IPS DF 6.9 (cell line): ENCODE results near the gene SLC12A2.

Source experiments
- DNase-seq: peaks from one replicate; pipeline ENCODE4 v3.0.0-alpha.2; 2013; ENCODE audit warnings: low read depth, low spot score
- H3K27ac ChIP-seq: one replicate; pipeline ENCODE4 v1.5.1; 2013; ENCODE audit warnings: low read length, control low read depth
- H3K27me3 ChIP-seq: 2 replicates; pipeline ENCODE4 v1.6.1; 2013; ENCODE audit warnings: mild to moderate bottlenecking, low read length; ENCODE audit not compliant: control insufficient read depth, insufficient read depth
- H3K36me3 ChIP-seq: 2 replicates; pipeline ENCODE4 v1.6.1; 2013; ENCODE audit warnings: low read length; ENCODE audit not compliant: control insufficient read depth, insufficient read depth
- H3K4me1 ChIP-seq: 2 replicates; pipeline ENCODE4 v1.6.1; 2013; ENCODE audit warnings: low read length; ENCODE audit not compliant: control insufficient read depth, insufficient read depth
- H3K4me3 ChIP-seq: 2 replicates; pipeline ENCODE4 v1.5.1; 2013; ENCODE audit warnings: mild to moderate bottlenecking, low read length
- H3K9me3 ChIP-seq: 2 replicates; pipeline ENCODE4 v1.6.1; 2013; ENCODE audit warnings: low read length, inconsistent platforms; ENCODE audit not compliant: control insufficient read depth, insufficient read depth
- WGBS: extraction: QIAGEN DNeasy Blood & Tissue Kit; methylation state at CpG from one replicate; pipeline ENCODE4 v1.1.7; 2013; ENCODE audit warnings: mixed read lengths, missing lambda C conversion rate; ENCODE audit not compliant: insufficient read length, insufficient coverage; 5-methylcytosine and 5-hydroxymethylcytosine counted together

Gene SLC12A2

GRCh38 chr5:128121651-128122050, 38.1 kb downstream of the SLC12A2 start:
- H3K4me3 ChIP-seq: no peak overlapping the region
- WGBS: no CpG with 5 or more reads among the region's 4 CpGs
- no peak for DNase-seq
- H3K4me1 ChIP-seq: no peaks in the 10 kb centered on the region
- no peaks in the 10 kb centered on the region for H3K9me3 ChIP-seq
- H3K27me3 ChIP-seq: no peaks in the 10 kb centered on the region
- H3K27ac ChIP-seq: no peak overlapping the region
- H3K36me3 ChIP-seq: no peaks in the 10 kb centered on the region

GRCh38 chr5:128123936-128124335, 40.4 kb downstream of the SLC12A2 start:
- DNase-seq: no peak
- no peak overlapping the region for H3K4me3 ChIP-seq
- H3K36me3 ChIP-seq: no peaks in the 10 kb centered on the region
- no CpG with 5 or more reads among the region's 1 CpG for WGBS
- H3K9me3 ChIP-seq: no peaks in the 10 kb centered on the region
- H3K27ac ChIP-seq: no peak overlapping the region
- H3K27me3 ChIP-seq: no peaks in the 10 kb centered on the region
- no peaks in the 10 kb centered on the region for H3K4me1 ChIP-seq

- H3K27ac ChIP-seq: no peak overlapping the region
- DNase-seq: no peak
- H3K4me3 ChIP-seq: no peak overlapping the region
- no CpG with 5 or more reads among the region's 2 CpGs for WGBS
- no peaks in the 10 kb centered on the region for H3K9me3 ChIP-seq
- no peaks in the 10 kb centered on the region for H3K27me3 ChIP-seq
- no peaks in the 10 kb centered on the region for H3K36me3 ChIP-seq
- H3K4me1 ChIP-seq: no peaks in the 10 kb centered on the region
Observed at GRCh38 chr5:128126241-128126640, 42.7 kb downstream of the SLC12A2 start.

GRCh38 chr5:128132499-128132898, 48.9 kb downstream of the SLC12A2 start:
- DNase-seq: no peak
- no peaks in the 10 kb centered on the region for H3K9me3 ChIP-seq
- H3K4me3 ChIP-seq: no peak overlapping the region
- no peaks in the 10 kb centered on the region for H3K4me1 ChIP-seq
- no CpG with 5 or more reads among the region's 1 CpG for WGBS
- no peaks in the 10 kb centered on the region for H3K27me3 ChIP-seq
- no peak overlapping the region for H3K27ac ChIP-seq
- no peaks in the 10 kb centered on the region for H3K36me3 ChIP-seq

GRCh38 chr5:128135286-128135685, 51.7 kb downstream of the SLC12A2 start:
- no peaks in the 10 kb centered on the region for H3K36me3 ChIP-seq
- H3K27me3 ChIP-seq: no peaks in the 10 kb centered on the region
- H3K9me3 ChIP-seq: no peaks in the 10 kb centered on the region
- DNase-seq: no peak
- no peak overlapping the region for H3K27ac ChIP-seq
- no peak overlapping the region for H3K4me3 ChIP-seq
- H3K4me1 ChIP-seq: no peaks in the 10 kb centered on the region

GRCh38 chr5:128143911-128144310, 60.3 kb downstream of the SLC12A2 start:
- DNase-seq: no peak
- no CpG with 5 or more reads among the region's 2 CpGs for WGBS
- no peaks in the 10 kb centered on the region; the same call in 1 of the 2 replicates for H3K4me1 ChIP-seq
- H3K9me3 ChIP-seq: no peaks in the 10 kb centered on the region
- no peak overlapping the region for H3K27ac ChIP-seq
- H3K27me3 ChIP-seq: no peaks in the 10 kb centered on the region
- no peaks in the 10 kb centered on the region for H3K36me3 ChIP-seq
- H3K4me3 ChIP-seq: no peak overlapping the region

GRCh38 chr5:128144491-128144890, 60.9 kb downstream of the SLC12A2 start:
- WGBS: no CpG with 5 or more reads among the region's 1 CpG
- Histone ChIP-seq H3K4me3 (no peak overlapping the region), H3K4me1 (no peaks in the 10 kb centered on the region; the same call in 1 of the 2 replicates)

GRCh38 chr5:128146671-128147070, 63.1 kb downstream of the SLC12A2 start:
- WGBS: no CpG with 5 or more reads among the region's 2 CpGs
- H3K36me3 ChIP-seq: no peaks in the 10 kb centered on the region

More at GRCh38 chr5:128144491-128144890, 60.9 kb downstream of the SLC12A2 start:
- H3K9me3 ChIP-seq: no peaks in the 10 kb centered on the region
- no peak overlapping the region for H3K27ac ChIP-seq
- DNase-seq: no peak
- no peaks in the 10 kb centered on the region for H3K27me3 ChIP-seq
- H3K36me3 ChIP-seq: no peaks in the 10 kb centered on the region

GRCh38 chr5:128154943-128155342, 71.4 kb downstream of the SLC12A2 start:
- Histone ChIP-seq H3K36me3 (no peaks in the 10 kb centered on the region), H3K27me3 (no peaks in the 10 kb centered on the region), H3K9me3 (no peaks in the 10 kb centered on the region), H3K27ac (no peak overlapping the region), H3K4me1 (no peaks in the 10 kb centered on the region), H3K4me3 (no peak overlapping the region)
- DNase-seq: no peak
- no CpG with 5 or more reads among the region's 3 CpGs for WGBS

More at GRCh38 chr5:128146671-128147070, 63.1 kb downstream of the SLC12A2 start:
- H3K9me3 ChIP-seq: no peaks in the 10 kb centered on the region
- no peak overlapping the region for H3K4me3 ChIP-seq
- no peaks in the 10 kb centered on the region for H3K27me3 ChIP-seq
- no peak overlapping the region for H3K27ac ChIP-seq
- DNase-seq: no peak
- no peaks in the 10 kb centered on the region; the same call in 1 of the 2 replicates for H3K4me1 ChIP-seq

GRCh38 chr5:128155776-128156175, 72.2 kb downstream of the SLC12A2 start:
- H3K4me1 ChIP-seq: no peaks in the 10 kb centered on the region
- H3K4me3 ChIP-seq: no peak overlapping the region
- no peaks in the 10 kb centered on the region for H3K27me3 ChIP-seq
- H3K27ac ChIP-seq: no peak overlapping the region
- no peak for DNase-seq
- no peaks in the 10 kb centered on the region for H3K9me3 ChIP-seq
- H3K36me3 ChIP-seq: no peaks in the 10 kb centered on the region

GRCh38 chr5:128156521-128156920, 73.0 kb downstream of the SLC12A2 start:
- no CpG with 5 or more reads among the region's 3 CpGs for WGBS
- no peaks in the 10 kb centered on the region for H3K27me3 ChIP-seq
- H3K9me3 ChIP-seq: no peaks in the 10 kb centered on the region
- no peak for DNase-seq
- no peak overlapping the region for H3K27ac ChIP-seq
- no peaks in the 10 kb centered on the region for H3K4me1 ChIP-seq
- no peak overlapping the region for H3K4me3 ChIP-seq
- H3K36me3 ChIP-seq: no peaks in the 10 kb centered on the region
